HEK293T (cell line): ENCODE data around the gene GON4L.
"Not testable (repeated sequence)": the region's sequence is repeated elsewhere in the genome, so short reads cannot be mapped to it uniquely, and the experiment has no call there.

Experiments used
- CTCF ChIA-PET: fragments of 350-600 bp; formaldehyde crosslinking; extraction: SDS; loops from one replicate; lab custom pipeline; 2021; ENCODE audit warnings: antibody characterized with exemption, inconsistent platforms; lab: Yijun Ruan, JAX
- POLR2A ChIA-PET: fragments of 350-600 bp; formaldehyde crosslinking; extraction: SDS; loops from one replicate; lab custom pipeline; 2020; ENCODE audit warnings: antibody characterized with exemption, inconsistent platforms; lab: Yijun Ruan, JAX
- DNase-seq: peaks from one replicate; pipeline ENCODE4 v3.0.0; 2012; ENCODE audit warnings: mixed read lengths; ENCODE audit errors: extremely low spot score
- ARNT ChIP-seq: fragments of 450-650 bp; IDR thresholded peaks from 2 replicates; pipeline ENCODE4 v1.6.1; 2017; ENCODE audit warnings: mild to moderate bottlenecking
- BHLHE40 ChIP-seq: fragments of 450-650 bp; IDR thresholded peaks from 2 replicates; pipeline ENCODE4 v1.6.1; 2016; ENCODE audit warnings: mild to moderate bottlenecking, moderate library complexity, borderline replicate concordance
- CTBP1 ChIP-seq: fragments of 450-650 bp; IDR thresholded peaks from 2 replicates; pipeline ENCODE4 v1.6.1; 2016; ENCODE audit warnings: borderline replicate concordance
- ELF4 ChIP-seq: fragments of 450-650 bp; IDR thresholded peaks from 2 replicates; pipeline ENCODE4 v1.6.1; 2017; ENCODE audit warnings: antibody characterized with exemption
- FOXA1 ChIP-seq: fragments of 450-650 bp; IDR thresholded peaks from 2 replicates; pipeline ENCODE4 v1.6.1; 2016; ENCODE audit warnings: mild to moderate bottlenecking
- FOXK2 ChIP-seq: fragments of 450-650 bp; IDR thresholded peaks from 2 replicates; pipeline ENCODE4 v1.6.1; 2016; ENCODE audit warnings: mild to moderate bottlenecking
- L3MBTL2 ChIP-seq: fragments of 450-650 bp; conservative IDR thresholded peaks from 2 replicates; pipeline ENCODE4 v1.6.1; 2016; ENCODE audit warnings: mild to moderate bottlenecking
- LEF1 ChIP-seq: fragments of 450-650 bp; IDR thresholded peaks from 2 replicates; pipeline ENCODE4 v1.6.1; 2017; ENCODE audit warnings: mild to moderate bottlenecking, borderline replicate concordance
- NFRKB ChIP-seq: fragments of 450-650 bp; IDR thresholded peaks from 2 replicates; pipeline ENCODE4 v1.6.1; 2016; ENCODE audit warnings: mild to moderate bottlenecking, moderate library complexity
- PKNOX1 ChIP-seq: fragments of 450-650 bp; IDR thresholded peaks from 2 replicates; pipeline ENCODE4 v1.6.1; 2016
- SP1 ChIP-seq: fragments of 450-650 bp; IDR thresholded peaks from 2 replicates; pipeline ENCODE4 v1.6.1; 2017
- TARDBP ChIP-seq: fragments of 450-650 bp; IDR thresholded peaks from 2 replicates; pipeline ENCODE4 v1.6.1; 2016
- ZNF384 ChIP-seq: fragments of 450-650 bp; IDR thresholded peaks from 2 replicates; pipeline ENCODE4 v1.6.1; 2016

GON4L gene

GRCh38 chr1:155709391-155709790 lies 147.6 kb downstream of the GON4L start:
- ChIA-PET CTCF (no interaction called here), POLR2A (no interaction called here)
- TF ChIP-seq FOXA1 (no peak), LEF1 (no peak), TARDBP (no peak), SP1 (no peak), PKNOX1 (no peak), NFRKB (no peak), CTBP1 (no peak), ARNT (no peak), L3MBTL2 (no peak)
- no peak for DNase-seq

DNA sequence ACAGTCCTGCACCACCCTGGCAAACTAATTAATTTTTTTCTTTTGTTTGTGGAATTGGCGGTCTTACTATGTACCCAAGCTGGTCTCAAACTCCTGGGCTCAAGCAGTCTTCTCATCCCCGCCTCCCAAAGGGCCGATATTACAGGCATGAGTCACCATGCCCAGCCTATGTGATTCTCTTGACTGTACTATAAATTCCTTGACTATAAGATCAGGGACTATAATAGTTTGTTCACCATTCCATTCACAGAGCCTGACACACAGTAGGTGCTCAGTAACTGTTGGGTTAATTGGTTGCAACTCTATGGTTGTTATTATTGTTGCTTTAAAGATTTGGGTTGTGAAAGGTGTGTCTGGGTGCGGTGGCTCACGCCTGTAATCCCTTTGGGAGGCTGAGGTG lies 150.9 kb downstream of the GON4L start:
- no peak for DNase-seq
- no peak for TF ChIP-seq CTBP1
- no peak for TF ChIP-seq ELF4
- no peak for TF ChIP-seq ZNF384
- no peak for TF ChIP-seq PKNOX1
- TF ChIP-seq LEF1: no peak
- no peak for TF ChIP-seq FOXA1
- no peak for TF ChIP-seq BHLHE40
- no peak for TF ChIP-seq FOXK2
- CTCF ChIA-PET: no interaction called here
- POLR2A ChIA-PET: interaction anchor here (0.9 kb wide), 1 partner anchor 12 kb away, joined by 3 read pairs; no protein-coding TSS in a partner anchor

DNA sequence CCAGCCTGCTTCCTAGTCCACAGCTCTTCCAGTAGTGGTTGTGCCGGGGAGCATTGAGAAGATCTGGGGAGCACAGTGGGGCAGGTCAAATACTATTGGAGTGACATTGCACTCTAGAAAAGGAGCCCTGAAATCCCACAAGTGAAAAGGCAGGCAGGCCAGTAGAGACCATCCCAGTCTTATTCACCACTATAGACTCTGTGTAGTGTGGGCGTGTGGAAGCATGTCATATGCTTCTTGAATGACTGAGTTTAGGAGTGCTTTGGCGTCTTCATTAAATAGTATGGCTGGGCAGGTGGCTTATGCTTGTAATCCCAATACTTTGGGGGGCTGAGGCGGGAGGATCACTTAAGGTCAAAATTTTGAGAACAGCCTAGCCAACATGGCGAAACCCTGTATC lies 152.6 kb downstream of the GON4L start:
- CTCF ChIA-PET, POLR2A ChIA-PET: not testable (repeated sequence)

DNA sequence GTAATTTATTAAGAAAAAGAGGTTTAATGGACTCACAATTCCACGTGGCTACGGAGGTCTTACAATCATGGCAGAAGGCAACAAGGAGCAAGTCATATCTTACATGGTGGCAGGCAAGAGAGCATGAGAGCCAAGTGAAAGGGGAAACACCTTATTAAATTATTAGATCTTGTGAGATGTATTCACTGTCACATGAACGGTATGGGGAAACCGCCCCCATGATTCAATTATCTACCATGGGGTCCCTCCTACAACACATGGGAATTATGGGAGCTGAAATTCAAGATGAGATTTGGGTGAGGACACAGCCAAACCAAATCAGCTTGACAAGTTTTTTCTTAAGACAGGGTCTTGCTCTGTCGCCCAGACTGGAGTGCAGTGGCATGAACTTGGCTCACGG lies 153.8 kb downstream of the GON4L start:
- TF ChIP-seq CTBP1 (no peak), BHLHE40 (no peak)
- POLR2A ChIA-PET: no interaction called here
- no peak for DNase-seq
- CTCF ChIA-PET: no interaction called here

More for the DNA sequence above, 152.6 kb downstream of the GON4L start:
- DNase-seq: not testable (repeated sequence)

DNA sequence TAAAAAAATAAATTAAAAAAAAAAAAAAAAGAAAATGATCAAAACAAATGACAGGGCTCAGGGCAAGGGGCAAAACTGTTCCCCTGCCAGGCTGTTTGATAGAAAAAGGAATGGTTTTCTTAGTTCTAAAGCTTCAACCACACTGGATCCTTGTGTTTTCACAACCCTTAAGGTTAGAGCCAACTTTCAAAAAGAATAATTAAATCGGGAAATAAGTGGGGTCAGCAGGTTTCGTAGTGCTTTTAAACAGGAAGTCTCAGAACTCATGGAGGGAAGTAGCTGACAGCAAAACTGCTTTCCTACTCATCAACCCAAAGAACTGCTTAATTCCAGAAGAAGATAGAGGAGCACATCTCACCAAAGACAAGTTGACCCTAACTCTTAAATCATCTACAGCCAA lies 155.3 kb downstream of the GON4L start:
- POLR2A ChIA-PET, DNase-seq, CTCF ChIA-PET: not testable (repeated sequence)
